Fibroblast of villous mesenchyme (primary cell): ENCODE results near the gene GPBP1. TPM values are rescaled to one million over a fixed set of nuclear protein-coding genes. Genes with fewer than 3 reads are reported as not detected.
"Not testable (repeated sequence)": the region's sequence is repeated elsewhere in the genome, so short reads cannot be mapped to it uniquely, and the experiment has no call there.

Source experiments
- DNase-seq: peaks from one replicate; pipeline ENCODE4 v3.0.0-alpha.2; 2010; ENCODE audit warnings: low read depth
- H3K4me3 ChIP-seq: 2 replicates; pipeline ENCODE4 v1.5.1; 2011; ENCODE audit warnings: low read depth, mild to moderate bottlenecking, low read length
- total RNA-seq: library from RNA; depleted of rRNA; stranded (reverse); fragments of >200 nt; gene quantifications from 2 replicates; pipeline ENCODE4 v1.2.3, GENCODE V29; 2012
- TF ChIP-seq, protein P1 (sequence below): IDR thresholded peaks from 2 replicates; pipeline ENCODE4 v1.5.1; 2012; ENCODE audit warnings: low read depth, mild to moderate bottlenecking, low read length; ENCODE audit not compliant: insufficient read depth

The GPBP1 gene
- total RNA-seq, 1 donor: 73.0 TPM

DNA sequence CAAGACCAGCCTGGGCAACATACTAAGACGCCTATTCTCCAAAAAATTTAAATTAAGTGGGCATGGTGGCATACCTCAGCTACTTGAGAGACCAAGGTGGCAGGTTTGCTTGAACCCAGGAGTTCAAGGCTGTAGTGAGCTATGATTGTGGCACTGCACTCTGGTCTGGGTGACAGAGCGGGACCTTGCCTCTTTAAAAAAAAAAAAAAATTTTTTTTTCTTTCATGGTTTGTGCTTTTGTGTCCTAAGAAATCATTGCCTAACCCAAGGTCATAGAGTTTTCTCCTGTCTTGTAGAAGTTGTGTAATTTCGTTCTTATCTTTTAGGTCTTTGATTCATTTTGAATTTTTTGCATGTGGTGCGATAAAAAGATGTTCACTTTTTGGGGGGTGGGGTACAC, 12.3 kb downstream of the GPBP1 start:
- no peak for DNase-seq
- no peak overlapping the region for H3K4me3 ChIP-seq
- TF ChIP-seq, protein P1, sequence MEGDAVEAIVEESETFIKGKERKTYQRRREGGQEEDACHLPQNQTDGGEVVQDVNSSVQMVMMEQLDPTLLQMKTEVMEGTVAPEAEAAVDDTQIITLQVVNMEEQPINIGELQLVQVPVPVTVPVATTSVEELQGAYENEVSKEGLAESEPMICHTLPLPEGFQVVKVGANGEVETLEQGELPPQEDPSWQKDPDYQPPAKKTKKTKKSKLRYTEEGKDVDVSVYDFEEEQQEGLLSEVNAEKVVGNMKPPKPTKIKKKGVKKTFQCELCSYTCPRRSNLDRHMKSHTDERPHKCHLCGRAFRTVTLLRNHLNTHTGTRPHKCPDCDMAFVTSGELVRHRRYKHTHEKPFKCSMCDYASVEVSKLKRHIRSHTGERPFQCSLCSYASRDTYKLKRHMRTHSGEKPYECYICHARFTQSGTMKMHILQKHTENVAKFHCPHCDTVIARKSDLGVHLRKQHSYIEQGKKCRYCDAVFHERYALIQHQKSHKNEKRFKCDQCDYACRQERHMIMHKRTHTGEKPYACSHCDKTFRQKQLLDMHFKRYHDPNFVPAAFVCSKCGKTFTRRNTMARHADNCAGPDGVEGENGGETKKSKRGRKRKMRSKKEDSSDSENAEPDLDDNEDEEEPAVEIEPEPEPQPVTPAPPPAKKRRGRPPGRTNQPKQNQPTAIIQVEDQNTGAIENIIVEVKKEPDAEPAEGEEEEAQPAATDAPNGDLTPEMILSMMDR: no peak

DNA sequence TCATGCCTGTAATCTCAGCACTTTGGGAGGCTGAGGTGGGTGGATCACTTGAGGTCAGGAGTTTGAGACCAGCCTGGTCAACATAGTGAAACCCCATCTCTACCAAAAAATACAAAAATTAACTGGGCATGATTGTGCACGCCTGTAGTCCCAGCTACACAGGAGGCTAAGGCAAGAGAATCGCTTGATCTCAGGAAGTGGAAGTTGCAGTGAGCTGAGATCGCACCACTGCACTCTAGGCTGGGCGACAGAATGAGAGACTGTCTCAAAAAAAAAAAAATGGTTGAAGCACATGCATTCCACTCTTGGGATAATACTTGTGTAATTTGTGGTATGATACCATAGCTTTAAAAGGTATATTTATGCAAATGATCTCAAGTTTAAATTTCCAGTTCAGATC, 14.1 kb downstream of the GPBP1 start:
- not testable (repeated sequence) for DNase-seq

DNA sequence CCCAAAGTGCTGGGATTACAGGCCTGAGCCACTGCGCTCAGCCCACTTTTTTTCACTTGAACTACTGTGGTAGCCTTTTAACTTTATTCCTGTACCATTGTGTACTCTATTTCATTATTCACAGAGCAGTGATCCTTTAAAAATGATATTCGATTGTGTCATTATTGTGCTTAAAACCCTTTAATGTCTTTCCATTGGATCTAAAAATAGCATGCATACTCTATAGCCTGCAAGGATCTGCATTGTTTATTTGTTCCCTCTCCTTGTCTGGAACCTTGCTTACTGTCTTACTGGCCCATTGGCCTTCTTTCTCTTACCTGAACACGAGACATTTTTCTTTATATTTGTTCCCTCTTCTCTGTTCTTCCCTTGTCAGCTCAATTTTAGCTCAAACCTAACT, 15.7 kb downstream of the GPBP1 start:
- no peak for DNase-seq
- TF ChIP-seq, protein P1: no peak

More for the DNA sequence above, 14.1 kb downstream of the GPBP1 start:
- H3K4me3 ChIP-seq: not testable (repeated sequence)

DNA sequence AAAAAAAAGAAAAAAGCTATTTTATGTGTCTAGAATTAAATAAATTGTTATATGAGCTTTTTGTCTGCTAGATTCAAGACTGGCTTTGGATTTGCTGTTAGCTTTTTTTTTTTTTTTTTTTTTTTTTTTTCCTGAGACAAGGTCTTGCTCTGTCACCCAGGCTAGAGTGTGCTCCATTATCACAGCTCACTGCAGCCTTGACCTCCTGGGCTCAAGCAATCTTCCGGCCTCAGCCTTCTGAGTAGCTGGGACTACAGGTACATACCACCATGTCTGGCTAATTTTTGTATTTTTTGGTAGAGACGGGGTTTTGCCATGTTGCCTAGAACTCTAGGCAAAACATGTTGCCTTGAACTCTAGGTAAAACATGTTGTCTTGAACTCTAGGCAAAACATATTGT, 16.7 kb downstream of the GPBP1 start:
- no peak overlapping the region for H3K4me3 ChIP-seq

More for the DNA sequence above, 15.7 kb downstream of the GPBP1 start:
- no peak overlapping the region for H3K4me3 ChIP-seq

DNA sequence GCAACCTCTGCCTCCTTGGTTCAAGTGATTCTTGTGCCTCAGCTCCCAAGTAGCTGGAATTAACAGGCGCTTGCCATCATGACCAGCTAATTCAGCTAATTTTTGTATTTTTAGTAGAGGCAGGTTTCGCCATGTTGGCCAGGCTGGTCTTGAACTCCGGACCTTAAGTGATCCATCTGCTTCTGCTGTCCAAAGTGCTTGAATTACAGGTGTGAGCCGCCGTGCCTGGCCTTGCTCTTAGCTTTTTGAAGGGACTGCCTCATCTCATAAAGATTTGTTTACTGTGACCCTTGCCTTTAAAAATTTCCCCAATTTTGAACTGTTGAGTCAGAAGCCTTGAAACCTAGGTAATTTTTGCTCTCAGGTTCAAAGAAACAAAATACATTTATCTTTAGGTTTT, 17.3 kb downstream of the GPBP1 start:
- no peak overlapping the region for H3K4me3 ChIP-seq
- TF ChIP-seq, protein P1: no peak
- DNase-seq: no peak

More for the DNA sequence above, 16.7 kb downstream of the GPBP1 start:
- TF ChIP-seq, protein P1: no peak
- no peak for DNase-seq

DNA sequence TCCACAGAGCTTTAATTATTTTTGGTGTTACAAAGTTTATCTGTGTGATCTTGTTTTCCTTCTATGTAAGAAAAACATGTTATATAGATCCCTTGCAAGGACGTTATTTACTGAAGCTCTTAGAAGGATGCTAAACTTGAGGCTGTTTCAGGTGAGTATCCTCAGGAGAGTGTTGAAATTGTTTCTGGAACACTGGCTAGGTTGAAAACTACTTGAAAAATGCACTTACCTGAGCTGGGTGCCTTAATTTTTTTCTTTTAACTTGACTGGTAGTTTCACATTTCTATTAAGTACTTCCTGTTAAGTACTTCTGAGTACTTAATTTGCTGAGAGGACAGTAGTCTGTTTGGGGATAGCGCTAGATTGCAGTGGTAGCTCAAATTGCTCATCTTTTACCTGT, 18.1 kb downstream of the GPBP1 start:
- no peak for DNase-seq
- TF ChIP-seq, protein P1: no peak
- H3K4me3 ChIP-seq: no peak overlapping the region

DNA sequence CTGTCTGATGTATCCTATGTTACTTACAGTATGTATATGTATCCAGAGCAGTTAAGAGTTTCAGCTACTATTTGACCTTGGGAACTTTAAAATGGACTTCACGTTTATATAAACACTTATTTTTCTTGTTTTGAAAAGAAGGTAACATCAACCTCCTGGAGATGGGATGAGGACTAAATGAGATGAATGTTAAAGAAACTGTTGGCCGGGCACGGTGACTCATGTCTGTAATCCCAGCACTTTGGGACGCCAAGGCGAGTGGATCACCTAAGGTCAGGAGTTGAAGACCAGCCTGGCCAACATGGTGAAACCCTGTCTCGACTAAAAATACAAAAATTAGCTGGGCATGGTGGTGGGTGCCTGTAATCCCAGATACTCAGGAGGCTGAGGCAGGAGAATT, 19.0 kb downstream of the GPBP1 start:
- DNase-seq, H3K4me3 ChIP-seq: not testable (repeated sequence)

DNA sequence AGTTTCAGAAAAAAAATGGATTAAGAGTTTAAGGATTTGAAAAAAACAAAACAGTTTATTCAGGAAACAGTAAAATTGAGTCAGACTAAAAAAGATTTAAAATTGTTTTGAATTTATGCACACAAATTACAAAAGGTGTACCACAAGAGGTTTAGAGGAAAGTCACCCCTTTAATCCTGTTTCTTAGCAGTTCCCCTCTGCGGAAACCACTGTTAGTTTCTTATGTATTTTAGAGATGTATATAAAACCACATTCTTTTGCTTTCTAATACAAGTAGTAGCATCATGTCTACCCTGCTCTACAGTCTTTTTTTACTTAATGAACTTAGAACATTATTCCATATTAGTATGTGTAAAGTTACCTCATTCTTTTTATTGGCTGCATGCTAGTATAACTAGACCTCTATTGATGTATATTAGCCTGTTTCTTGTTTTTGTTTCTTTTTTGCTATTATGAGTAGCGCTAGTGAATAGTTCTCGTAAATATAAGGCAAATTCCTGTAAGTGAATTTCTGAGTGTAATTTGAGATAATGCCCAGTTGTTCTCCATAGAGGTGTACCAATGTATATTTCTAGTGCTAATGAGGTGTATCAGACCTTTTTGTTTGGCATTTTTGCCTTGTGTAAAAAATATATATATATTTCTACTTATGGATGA, 20.0 kb downstream of the GPBP1 start:
- TF ChIP-seq, protein P1: no peak
- no peak overlapping the region for H3K4me3 ChIP-seq
- DNase-seq: no peak
